Measurements from ENCODE around the gene IL17RE. TPM values are rescaled to one million over a fixed set of nuclear protein-coding genes. Genes with fewer than 3 reads are reported as not detected.
"Not testable (repeated sequence)": the region's sequence is repeated elsewhere in the genome, so short reads cannot be mapped to it uniquely, and the experiment has no call there.

Gene IL17RE, protein sequence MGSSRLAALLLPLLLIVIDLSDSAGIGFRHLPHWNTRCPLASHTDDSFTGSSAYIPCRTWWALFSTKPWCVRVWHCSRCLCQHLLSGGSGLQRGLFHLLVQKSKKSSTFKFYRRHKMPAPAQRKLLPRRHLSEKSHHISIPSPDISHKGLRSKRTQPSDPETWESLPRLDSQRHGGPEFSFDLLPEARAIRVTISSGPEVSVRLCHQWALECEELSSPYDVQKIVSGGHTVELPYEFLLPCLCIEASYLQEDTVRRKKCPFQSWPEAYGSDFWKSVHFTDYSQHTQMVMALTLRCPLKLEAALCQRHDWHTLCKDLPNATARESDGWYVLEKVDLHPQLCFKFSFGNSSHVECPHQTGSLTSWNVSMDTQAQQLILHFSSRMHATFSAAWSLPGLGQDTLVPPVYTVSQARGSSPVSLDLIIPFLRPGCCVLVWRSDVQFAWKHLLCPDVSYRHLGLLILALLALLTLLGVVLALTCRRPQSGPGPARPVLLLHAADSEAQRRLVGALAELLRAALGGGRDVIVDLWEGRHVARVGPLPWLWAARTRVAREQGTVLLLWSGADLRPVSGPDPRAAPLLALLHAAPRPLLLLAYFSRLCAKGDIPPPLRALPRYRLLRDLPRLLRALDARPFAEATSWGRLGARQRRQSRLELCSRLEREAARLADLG
- 13.4 and 17.0 TPM in 2 replicates for total RNA-seq (2014; rRNA removed; shearing (Covaris generic))

DNA sequence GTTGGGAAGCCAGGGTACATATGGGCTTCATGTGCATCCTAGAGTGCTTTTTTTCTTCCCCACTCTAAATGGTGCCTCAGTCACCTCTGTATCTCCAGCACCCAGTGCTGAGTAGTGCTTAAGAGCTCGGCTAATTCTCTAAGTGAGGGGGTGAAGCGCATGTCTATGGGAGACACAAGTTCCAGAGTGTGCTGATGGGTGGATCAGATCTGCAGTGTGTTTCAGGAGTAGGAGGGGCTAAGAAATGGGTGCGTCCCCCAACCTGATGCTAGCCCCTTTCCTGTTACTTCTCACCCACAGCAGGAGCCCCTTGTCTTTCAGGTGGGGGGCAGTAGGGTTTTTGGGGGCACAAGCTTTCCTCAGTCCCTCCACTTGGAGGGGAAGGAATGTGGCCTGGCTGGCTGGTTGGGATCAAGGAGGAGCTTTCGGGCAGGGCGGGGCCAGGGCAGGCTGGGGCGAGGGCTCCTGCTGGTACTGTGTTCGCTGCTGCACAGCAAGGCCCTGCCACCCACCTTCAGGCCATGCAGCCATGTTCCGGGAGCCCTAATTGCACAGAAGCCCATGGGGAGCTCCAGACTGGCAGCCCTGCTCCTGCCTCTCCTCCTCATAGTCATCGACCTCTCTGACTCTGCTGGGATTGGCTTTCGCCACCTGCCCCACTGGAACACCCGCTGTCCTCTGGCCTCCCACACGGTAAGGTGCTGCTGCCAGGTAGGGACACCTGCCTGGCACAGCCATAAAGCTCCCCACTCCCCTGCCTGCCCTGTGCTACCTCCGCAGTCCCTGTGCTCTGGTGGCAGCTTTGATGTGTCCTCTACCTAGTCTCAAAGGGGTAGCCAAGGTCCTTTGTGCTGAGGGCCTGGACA lies at the start of gene IL17RE:
TSS of gene IL17RE (plus strand) at position 477 of the 866 bp plus-strand sequence. CDS start at position 562, 85 bp downstream.
- DNase-seq (ENCODE audit: low spot score) = peak; percentile 50

DNA sequence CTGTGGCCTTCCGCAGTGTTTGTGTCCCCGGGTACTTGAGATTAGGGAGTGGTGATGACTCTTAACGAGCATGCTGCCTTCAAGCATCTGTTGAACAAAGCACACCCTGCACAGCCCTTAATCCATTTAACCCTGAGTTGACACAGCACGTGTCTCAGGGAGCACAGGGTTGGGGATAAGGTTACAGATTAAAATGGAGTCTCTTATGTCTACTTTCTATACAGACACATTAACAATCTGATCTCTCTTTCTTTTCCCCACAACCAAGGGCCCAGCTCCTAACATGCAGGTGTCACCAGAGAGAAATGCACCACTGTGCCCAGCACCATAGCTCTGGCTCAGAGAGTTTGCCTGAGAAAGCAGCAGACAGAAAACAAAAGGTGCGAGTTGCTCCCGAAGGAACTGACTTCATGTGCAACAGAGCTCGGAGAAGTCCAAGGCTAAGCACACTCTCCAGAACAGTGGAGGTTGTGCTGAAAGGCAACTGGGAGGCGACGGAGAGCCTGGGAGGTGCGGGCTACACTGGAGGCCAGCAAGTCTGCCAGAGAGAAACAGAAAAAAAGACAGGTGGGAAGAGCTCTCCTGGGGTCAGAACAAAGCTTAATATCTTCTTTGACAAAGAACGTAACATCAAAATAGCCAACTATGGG lies 48.2 kb upstream of the IL17RE start:
- DNase-seq (ENCODE audit: low spot score) = not testable (repeated sequence)

DNA sequence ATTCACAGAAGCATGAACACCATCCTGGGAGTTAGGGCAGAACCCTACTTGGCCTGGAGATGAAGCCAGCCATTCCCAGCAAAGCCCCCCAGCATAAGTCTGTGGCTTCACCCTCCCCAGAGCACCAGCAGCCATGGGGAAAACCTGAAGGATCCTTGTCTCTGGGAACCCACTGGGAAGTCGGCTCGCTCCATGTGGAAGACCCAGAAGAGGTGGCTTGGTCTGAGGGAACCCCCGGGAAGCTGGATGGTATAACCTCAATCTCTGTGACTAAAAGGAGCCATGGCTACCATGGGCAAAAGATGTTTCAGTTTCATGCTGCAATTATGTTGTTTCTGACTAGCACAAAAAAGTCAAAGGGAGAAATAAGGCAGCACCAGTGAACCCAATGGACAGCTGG lies 47.1 kb upstream of the IL17RE start:
- DNase-seq (ENCODE audit: low spot score) = no peak

DNA sequence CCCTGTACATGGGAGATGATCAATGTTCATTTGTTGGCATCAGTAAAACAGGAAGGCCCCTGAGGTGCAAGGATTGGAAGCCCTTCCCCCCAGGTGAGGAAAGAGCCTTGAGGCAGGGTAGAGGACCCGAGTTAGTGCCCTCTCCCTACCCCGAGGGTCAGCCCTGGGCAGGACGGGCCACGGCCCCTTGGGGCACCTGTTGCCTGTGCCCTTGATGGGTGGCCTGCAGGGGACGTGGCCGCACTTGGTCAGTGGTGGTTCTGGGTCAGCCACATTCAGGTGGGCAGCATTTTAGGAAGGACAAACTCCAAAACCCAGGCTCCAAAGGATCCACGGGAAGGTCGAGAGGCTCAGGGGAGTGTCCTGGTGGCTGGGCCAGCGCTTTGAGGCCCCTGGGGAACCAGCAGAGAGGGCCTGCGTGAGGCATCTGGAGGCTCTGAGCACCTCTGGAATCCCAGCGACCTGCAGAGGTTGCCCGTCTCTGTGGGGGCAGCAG lies 43.1 kb upstream of the IL17RE start:
- DNase-seq (ENCODE audit: low spot score) = no peak

DNA sequence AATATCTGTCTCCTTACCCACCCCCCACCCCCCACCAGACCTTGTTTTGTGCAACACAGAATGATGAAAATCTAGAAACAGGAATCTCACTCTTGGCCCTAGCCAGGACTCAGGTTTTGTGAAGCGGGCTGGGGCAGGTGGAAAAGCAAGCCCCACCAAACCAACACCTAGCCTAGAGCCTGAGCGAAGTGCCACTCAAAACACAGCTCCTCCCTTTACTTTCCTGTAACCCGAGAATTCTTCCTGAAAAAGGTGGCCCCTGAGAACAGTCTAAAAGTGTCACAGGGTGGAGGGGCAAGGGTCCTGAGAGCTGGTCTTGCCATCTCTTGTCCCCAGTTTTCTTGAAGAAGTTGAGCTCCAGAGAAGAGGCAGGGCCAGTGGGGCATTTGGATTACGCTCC lies 41.4 kb upstream of the IL17RE start:
- no peak for DNase-seq (ENCODE audit: low spot score)

DNA sequence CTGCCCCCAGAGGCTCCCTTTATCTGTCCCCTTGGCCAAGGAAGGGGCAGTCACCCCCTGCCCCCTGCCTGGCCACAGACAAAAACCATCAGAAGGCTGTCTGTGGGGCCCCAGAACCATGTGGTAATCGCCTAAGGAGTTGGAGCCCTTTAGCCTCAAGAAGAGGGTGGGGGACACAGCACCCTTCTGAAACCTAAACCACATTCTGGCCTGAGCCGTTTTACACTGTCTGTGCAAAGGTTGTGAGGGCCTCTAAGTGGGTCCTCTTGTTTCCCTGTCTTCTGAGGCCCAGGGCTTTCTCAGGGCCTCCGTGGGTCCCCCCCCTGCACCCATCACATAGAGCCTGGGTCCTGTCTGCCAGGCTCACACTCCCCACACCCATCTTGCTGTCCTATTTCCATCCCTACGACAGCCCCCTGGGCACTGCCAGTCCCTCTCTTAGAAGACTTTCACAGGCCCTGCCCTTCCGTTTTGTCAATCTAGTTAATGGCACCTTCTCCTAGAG lies 41.0 kb upstream of the IL17RE start:
- no peak for DNase-seq (ENCODE audit: low spot score)

DNA sequence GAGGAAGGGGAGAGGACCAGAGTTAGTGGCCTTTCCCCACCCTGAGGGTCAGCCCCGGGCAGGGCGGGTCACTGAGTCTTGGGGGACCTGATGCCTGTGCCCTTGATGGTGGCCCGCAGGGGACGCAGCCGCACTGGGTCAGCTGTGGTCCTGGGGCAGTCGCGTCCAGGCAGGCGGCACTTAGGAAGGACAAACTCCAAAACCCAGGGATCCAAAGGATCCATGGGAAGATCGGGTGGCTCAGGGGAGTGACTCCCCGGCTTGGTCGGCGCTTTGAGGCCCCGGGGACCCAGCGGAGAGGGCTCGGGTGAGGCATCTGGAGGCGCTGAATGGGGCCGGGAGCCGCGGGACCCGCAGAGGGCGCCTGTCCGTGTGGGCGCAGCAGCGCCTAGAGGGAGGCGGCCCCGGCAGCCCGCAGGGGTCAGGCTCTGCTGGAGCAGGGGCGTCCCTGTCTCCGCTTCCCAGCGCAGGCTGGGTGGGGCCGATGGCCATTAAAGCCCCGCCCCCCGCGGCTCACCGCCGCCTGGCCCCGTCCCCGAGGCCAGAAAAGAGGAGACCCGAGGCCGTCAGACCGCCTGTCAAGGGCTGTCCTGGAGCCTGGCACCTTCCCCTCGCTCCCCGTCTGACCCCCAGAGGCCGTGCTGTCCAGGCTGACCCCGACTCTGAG lies 40.1 kb upstream of the IL17RE start:
- peak; percentile 26 for DNase-seq (ENCODE audit: low spot score)

DNA sequence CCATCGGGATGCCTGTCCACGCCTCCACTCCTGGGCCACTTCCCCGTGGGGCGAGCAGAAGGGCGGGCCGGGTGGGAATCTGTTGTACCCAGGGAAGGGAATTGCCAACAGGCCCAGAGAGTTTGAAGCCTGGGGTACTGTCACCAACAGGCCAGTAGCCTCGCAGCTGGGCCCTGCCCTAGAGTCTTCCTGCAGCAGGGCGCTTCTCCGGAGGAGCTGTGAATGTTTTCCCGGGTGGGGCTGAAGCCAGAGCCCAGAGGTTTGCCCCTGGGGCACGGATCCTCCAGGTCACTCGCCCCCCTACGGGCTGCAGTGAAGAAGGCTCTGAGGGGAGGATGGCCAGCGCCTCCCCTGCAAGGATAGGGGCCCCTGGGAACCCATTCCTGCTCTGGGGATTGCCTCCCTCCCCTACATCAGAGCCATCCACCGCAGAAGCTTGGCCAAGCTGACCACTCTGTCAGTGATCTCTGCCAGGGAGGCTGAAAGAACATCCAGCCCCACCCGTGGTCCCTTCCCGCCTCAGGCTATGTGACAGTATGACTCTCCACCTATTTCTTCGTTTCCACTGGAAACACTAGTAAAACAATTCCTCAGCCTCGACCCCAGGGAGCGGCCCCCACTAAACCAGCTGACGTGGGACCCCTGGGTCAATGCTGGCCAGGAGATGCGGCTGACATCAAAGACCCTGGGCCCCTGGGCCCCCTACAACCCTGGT lies 39.4 kb upstream of the IL17RE start:
- DNase-seq (ENCODE audit: low spot score) = no peak

DNA sequence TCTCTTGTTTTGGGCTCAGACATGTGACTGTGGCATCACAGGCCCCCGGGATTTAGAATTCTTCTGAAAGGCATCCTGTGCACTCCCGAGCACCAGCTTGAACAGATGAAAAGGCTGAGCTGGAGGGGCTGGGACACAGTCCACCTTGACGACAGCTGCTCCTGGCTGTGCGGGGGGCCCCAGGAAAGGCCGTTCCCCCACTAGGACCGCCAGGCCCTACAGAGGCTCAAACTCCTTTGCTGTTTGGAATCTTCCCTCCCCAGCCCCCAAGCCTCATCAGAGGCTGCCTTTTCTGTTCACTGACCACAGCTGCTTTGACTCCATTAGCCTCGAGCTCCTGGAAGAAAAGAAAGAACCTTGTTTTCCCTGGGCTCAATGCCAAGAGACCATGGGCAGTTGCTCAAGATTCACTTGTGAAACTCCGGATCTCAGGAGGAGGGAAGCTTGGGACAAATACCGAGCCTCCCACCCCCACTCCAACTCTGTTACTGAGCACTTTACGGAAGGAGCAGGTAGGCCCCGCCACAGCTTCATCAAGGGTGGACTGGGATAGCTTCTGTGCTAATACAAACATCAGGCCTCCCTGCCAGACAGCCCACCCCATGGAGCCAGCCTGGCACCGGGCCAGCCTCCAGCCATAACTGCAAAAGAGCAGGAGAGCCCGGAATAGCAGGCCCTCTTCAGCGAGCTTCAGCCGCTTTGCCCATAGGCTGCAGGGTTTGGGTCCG lies 38.3 kb upstream of the IL17RE start:
- peak; percentile 54 for DNase-seq (ENCODE audit: low spot score)

DNA sequence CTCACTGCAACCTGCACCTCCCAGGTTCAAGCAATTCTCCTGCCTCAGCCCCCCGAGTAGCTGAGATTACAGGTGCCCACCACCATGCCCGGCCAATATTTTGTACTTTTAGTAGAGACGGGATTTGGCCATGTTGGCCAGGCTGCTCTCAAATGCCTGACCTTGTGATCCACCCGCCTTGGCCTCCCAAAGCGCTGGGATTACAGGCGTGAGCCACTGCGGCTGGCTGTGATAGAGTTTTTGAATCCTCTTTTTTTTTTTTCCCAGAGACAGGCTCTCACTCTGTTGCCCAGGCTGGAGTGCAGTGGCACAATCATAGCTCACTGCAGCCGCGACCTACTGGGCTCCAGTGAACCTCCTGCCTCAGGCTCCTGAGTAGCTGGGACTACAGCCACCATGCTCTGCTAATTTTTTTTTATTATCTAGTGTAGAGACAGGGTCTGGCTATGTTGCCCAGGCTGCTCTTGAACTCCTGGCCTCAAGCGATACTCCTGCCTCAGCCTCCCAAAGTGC lies 37.5 kb upstream of the IL17RE start:
- not testable (repeated sequence) for DNase-seq (ENCODE audit: low spot score)

DNA sequence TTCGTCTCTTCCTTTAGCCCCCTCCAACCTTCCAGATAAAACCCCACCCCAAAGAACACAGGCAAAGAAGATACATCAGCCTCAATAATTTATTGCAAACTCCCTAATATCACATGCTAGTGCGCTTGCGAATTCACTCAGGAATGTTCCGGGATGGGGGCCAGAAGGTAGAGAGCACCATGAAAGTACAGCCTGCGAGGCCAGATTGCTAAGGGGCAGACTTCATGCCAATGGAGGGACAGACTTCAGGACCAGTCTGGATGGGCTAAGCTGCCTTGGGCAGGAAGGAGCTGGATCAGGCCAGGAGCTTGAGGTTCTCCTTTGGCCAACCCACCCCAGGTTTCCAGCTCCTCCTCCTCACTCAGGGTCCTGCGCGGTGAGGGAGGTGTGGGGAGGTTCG lies 36.0 kb upstream of the IL17RE start:
- no peak for DNase-seq (ENCODE audit: low spot score)

DNA sequence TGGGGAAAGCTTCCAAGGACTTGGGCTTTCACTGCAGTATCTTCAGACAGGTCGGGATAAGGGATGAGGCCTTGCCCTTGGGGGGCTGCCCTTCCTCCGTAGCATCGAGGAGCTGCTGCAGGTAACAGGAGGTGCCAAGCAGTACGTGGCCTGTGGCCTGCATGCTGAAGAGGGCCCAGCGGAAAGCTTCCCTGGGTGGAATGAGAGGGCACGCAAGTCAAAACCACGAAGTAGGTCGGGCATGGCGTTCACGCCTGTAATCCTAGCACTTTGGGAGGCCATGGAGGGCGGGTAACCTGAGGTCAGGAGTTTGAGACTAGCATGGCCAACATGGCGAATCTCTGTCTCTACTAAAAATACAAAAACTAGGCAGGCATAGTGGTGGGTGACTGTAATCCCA lies 35.5 kb upstream of the IL17RE start:
- no peak for DNase-seq (ENCODE audit: low spot score)

DNA sequence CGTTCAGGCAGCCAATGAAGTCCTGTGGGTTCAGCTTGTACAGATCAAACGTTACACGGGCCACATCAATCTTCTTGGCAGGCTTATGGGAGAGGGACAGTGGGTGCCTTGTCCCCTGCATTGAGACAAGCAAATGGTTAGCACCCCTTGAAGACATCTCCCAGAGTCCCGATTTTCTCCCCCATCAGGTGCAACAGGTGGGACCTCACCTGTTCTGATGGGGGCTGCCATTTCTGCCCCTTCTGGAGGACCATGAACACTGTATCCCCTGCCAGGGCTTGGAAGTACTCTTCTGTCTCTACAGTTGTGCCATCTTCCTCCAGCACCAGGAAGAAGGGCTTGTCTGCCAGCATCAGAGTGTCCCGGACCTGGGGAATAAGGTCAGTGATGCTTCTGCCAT lies 32.7 kb upstream of the IL17RE start:
- no peak for DNase-seq (ENCODE audit: low spot score)

DNA sequence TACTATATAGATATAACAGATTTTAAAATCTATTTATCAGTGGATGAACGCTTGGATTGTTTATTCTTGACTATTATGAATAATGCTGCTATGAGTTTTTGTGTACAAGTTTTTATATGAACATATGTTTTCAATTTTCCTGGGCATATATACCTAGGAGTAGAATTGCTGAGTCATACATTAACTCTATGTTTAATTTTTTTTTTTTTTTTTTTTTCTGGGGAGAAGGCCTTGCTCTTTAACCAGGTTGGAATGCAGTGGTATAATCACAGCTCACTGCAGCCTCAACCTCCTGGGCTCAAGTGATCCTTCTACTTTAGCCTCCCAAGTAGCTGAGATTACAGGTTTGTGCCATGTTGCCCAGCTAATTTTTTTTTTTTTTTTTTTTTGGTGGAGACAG lies 31.7 kb upstream of the IL17RE start:
- no peak for DNase-seq (ENCODE audit: low spot score)

DNA sequence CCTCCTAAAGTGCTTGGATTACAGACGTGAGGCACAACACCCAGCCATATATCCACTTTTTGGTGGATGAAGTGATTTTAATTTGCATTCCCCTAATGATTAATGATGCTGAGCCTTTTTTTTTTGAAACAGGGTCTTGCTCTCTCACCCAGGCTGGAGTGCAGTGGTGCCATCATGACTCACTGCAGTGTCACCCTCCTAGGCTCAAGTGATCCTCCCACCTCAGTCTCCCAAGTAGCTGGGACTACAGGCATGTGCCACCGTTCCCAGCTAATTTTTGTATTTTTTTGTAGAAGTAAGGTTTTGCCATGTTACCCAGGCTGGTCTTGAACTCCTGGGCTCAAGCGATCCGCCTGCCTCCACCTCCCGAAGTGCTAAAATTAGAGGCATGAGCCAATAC lies 30.6 kb upstream of the IL17RE start:
- DNase-seq (ENCODE audit: low spot score) = not testable (repeated sequence)

DNA sequence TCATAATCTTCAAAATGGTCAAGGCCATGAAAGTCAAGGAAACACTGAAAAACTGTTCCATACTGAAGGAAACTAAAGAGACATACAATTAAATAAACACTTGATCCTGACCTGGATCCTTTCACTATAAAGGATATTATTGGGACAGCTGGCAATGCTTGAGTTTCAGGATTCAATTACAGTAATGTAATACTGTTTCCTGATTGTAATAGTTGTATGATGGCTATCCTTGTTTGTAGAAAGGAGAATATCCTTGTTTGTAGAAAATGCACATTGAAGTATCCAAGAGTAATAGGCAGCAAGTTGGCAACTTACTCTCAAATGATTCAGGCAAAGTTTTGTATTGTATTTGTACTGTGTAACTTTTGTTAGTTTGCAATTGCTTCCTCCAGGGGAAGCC lies 27.2 kb upstream of the IL17RE start:
- no peak for DNase-seq (ENCODE audit: low spot score)

DNA sequence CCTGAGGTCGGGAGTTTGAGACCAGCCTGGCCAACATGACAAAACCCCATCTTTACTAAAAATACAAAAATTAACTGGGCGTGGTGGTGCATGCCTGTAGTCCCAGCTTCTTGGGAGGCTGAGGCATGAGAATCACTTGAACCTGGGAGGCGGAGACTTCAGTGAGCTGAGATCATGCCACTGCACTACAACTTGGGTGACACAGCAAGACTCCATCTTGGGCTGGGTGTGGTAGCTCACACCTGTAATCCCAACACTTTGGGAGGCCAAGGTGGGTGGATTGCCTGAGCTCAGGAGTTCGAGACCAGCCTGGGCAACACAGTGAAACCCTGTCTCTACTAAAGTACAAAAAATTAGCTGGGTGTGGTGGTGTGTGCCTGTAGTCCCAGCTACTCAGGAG lies 26.4 kb upstream of the IL17RE start:
- not testable (repeated sequence) for DNase-seq (ENCODE audit: low spot score)

DNA sequence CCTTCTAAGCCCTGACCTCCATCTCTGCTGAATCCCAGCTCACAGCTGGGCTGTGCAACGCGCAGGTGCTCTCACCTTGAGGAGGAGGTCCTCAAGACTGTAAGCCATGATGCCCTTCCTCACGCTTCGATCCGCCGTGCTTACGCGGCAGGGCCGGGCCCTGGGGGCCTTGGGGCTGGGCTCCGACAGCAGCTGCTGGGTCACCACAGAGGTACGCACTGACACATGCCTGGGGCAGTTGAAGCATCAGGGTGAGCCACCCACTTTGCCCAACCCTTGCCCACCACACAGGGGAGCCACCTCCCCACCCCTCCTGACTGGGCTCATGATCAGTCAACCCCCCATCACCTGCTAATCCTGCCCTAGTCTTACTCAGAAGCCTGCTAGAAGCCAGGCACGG lies 25.7 kb upstream of the IL17RE start:
- no peak for DNase-seq (ENCODE audit: low spot score)

DNA sequence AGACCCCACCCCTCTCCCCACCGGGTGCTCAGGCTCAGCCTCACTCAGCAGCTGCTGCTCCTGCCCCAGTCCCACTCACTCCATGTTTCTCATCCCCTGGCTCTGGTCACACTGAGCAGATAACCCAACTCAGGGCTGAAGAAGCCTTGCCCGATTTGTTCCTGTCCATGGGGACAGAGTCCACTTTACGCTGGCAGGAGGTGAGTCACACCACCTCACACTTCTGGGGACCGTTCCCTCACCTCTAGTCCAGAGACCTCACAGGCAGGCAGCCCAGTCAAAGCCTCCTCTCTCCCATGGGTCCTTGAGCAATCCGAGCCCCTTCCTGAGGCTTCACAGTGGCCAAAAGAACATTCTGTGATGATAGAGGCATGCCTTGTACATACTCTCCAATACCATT lies 23.9 kb upstream of the IL17RE start:
- DNase-seq (ENCODE audit: low spot score) = peak; percentile 65
